IMR-90 (cell line): ENCODE data around the gene LIMS1. TPM values are rescaled to one million over a fixed set of nuclear protein-coding genes. Genes with fewer than 3 reads are reported as not detected.
A peak's percentile ranks its signal among the peaks of the same experiment; 100 is the strongest.
"Not testable (repeated sequence)": the region's sequence is repeated elsewhere in the genome, so short reads cannot be mapped to it uniquely, and the experiment has no call there.

Source experiments
- ATAC-seq: fragments of 200-7000 bp; cut with Tn5 transposase; 2 replicates; pipeline ENCODE4 v1.9.1; 2020; ENCODE audit warnings: low read depth, mild to moderate bottlenecking, moderate library complexity
- BruUV-seq: library from RNA; stranded (reverse); fragments of 400-500 nt; replicated peaks from 2 replicates; lab custom pipeline; 2021; lab: Mats Ljungman, UMichigan
- CTCF ChIA-PET: fragments of 300-600 bp; formaldehyde crosslinking; extraction: SDS; loops from one replicate; lab custom pipeline; 2021; ENCODE audit warnings: antibody characterized with exemption; lab: Yijun Ruan, JAX
- POLR2A ChIA-PET: fragments of 300-600 bp; sonication (Branson Sonifier 250); formaldehyde crosslinking; loops from one replicate; lab custom pipeline; 2022; ENCODE audit warnings: antibody characterized with exemption; ENCODE audit not compliant: unreplicated experiment; lab: Charles Lee
- DNase-seq: peaks from one replicate; pipeline ENCODE4 v3.0.0; 2013
- H2AFZ ChIP-seq: replicated peaks from 2 replicates; pipeline ENCODE3; 2013; ENCODE audit warnings: low read length, mild to moderate bottlenecking; ENCODE audit not compliant: poor library complexity
- H2AK5ac ChIP-seq: 2 replicates; pipeline ENCODE4 v1.6.1; 2013; ENCODE audit warnings: low read depth, low read length, inconsistent platforms
- H2AK9ac ChIP-seq: replicated peaks from 2 replicates; pipeline ENCODE3; 2013; ENCODE audit warnings: mild to moderate bottlenecking, low read depth, low read length, moderate library complexity; ENCODE audit not compliant: poor library complexity
- H2BK120ac ChIP-seq: 2 replicates; pipeline ENCODE4 v1.6.1; 2013; ENCODE audit warnings: low read depth, low read length, inconsistent platforms
- H2BK15ac ChIP-seq: 3 replicates; pipeline ENCODE4 v1.6.1; 2013; ENCODE audit warnings: low read depth, low read length, inconsistent platforms
- H2BK20ac ChIP-seq: 2 replicates; pipeline ENCODE4 v1.6.1; 2013; ENCODE audit warnings: low read depth, mild to moderate bottlenecking, inconsistent platforms, low read length, moderate library complexity
- H2BK5ac ChIP-seq: 2 replicates; pipeline ENCODE4 v1.6.1; 2013; ENCODE audit warnings: mild to moderate bottlenecking, low read depth, low read length, inconsistent platforms; ENCODE audit not compliant: poor library complexity, severe bottlenecking
- H3K14ac ChIP-seq: replicated peaks from 2 replicates; pipeline ENCODE4 v1.6.1; 2013; ENCODE audit warnings: low read depth, low read length, inconsistent platforms
- H3K18ac ChIP-seq: 2 replicates; pipeline ENCODE4 v1.6.1; 2013; ENCODE audit warnings: low read depth, low read length, control low read depth
- H3K23ac ChIP-seq: 2 replicates; pipeline ENCODE4 v1.6.1; 2013; ENCODE audit warnings: low read depth, low read length, inconsistent platforms
- H3K27ac ChIP-seq: 2 replicates; pipeline ENCODE4 v1.5.1; 2013; ENCODE audit warnings: mild to moderate bottlenecking, control low read depth, low read length; ENCODE audit not compliant: insufficient read depth
- H3K27me3 ChIP-seq: 2 replicates; pipeline ENCODE4 v1.6.1; 2013; ENCODE audit warnings: low read length; ENCODE audit not compliant: control insufficient read depth, insufficient read depth
- H3K36me3 ChIP-seq: 2 replicates; pipeline ENCODE4 v1.6.1; 2013; ENCODE audit warnings: low read length, mixed read lengths; ENCODE audit not compliant: control insufficient read depth, insufficient read depth
- H3K4ac ChIP-seq: 2 replicates; pipeline ENCODE4 v1.6.1; 2013; ENCODE audit warnings: low read depth, low read length, inconsistent platforms
- H3K4me1 ChIP-seq: 2 replicates; pipeline ENCODE4 v1.6.1; 2013; ENCODE audit warnings: low read length, mixed read lengths; ENCODE audit not compliant: control insufficient read depth, insufficient read depth
- H3K4me2 ChIP-seq: 2 replicates; pipeline ENCODE4 v1.6.1; 2013; ENCODE audit warnings: low read depth, mild to moderate bottlenecking, control low read depth, low read length, moderate library complexity
- H3K4me3 ChIP-seq: 2 replicates; pipeline ENCODE4 v1.5.1; 2013; ENCODE audit warnings: low read depth, mild to moderate bottlenecking, control low read depth, low read length, moderate library complexity; ENCODE audit not compliant: insufficient read depth
- H3K56ac ChIP-seq: 2 replicates; pipeline ENCODE4 v1.6.1; 2013; ENCODE audit warnings: low read length, inconsistent platforms; ENCODE audit not compliant: insufficient read depth; ENCODE audit errors: extremely low read depth
- H3K79me1 ChIP-seq, 2 experiments: 2 replicates each; pipeline ENCODE4 v1.6.1; 2013; ENCODE audit warnings: low read length in 2 of 2, inconsistent platforms in 1 of 2, low read depth in 1 of 2
- H3K9ac ChIP-seq: 2 replicates; pipeline ENCODE4 v1.6.1; 2013; ENCODE audit warnings: low read depth, low read length, control low read depth
- H3K9me1 ChIP-seq: 2 replicates; pipeline ENCODE4 v1.6.1; 2013; ENCODE audit warnings: low read length, inconsistent platforms; ENCODE audit not compliant: insufficient read depth
- H3K9me3 ChIP-seq: 2 replicates; pipeline ENCODE4 v1.6.1; 2013; ENCODE audit warnings: low read length; ENCODE audit not compliant: control insufficient read depth, insufficient read depth
- H4K20me1 ChIP-seq: 2 replicates; pipeline ENCODE4 v1.6.1; 2013; ENCODE audit warnings: low read length, inconsistent platforms; ENCODE audit not compliant: insufficient read depth
- H4K5ac ChIP-seq: 2 replicates; pipeline ENCODE4 v1.6.1; 2013; ENCODE audit warnings: mild to moderate bottlenecking, low read depth, low read length, control low read depth
- H4K8ac ChIP-seq, 2 experiments: 2 replicates each; pipeline ENCODE4 v1.6.1; 2013; ENCODE audit warnings: low read depth in 2 of 2, low read length in 2 of 2, control low read depth in 1 of 2, inconsistent platforms in 1 of 2
- H4K91ac ChIP-seq: 2 replicates; pipeline ENCODE4 v1.6.1; 2013; ENCODE audit warnings: low read depth, low read length, inconsistent platforms; ENCODE audit not compliant: insufficient read depth
- WGBS, 2 experiments: methylation state at CpG; one replicate each; pipeline versions ENCODE4 v1.1.5 to v1.1.7; 2013; ENCODE audit warnings: missing lambda C conversion rate in 2 of 2; ENCODE audit not compliant: insufficient read length in 1 of 2; ENCODE audit errors: extremely low coverage in 2 of 2; 5-methylcytosine and 5-hydroxymethylcytosine counted together
- dilution Hi-C: fragments of 300-500 bp; cut with HindIII; formaldehyde crosslinking; loops from one replicate; pipeline ENCODE4 v1.14.3; 2018; ENCODE audit warnings: low sequenced_read_pairs; ENCODE audit not compliant: unreplicated experiment
- in situ Hi-C: fragments of 300-500 bp; cut with MboI; formaldehyde crosslinking; loops from 3 replicates; pipeline ENCODE4 v1.14.3; 2019; ENCODE audit warnings: low sequenced_read_pairs, inconsistent platforms, mixed read lengths
- intact Hi-C: fragments of 100-400 bp; cut with micrococcal nuclease; formaldehyde crosslinking; loops from 2 replicates; pipeline ENCODE4 v1.10.0; 2022
- polyA plus RNA-seq, 3 experiments: library from polyadenylated mRNA; depleted of rRNA; stranded (reverse); fragments of >200 nt; gene quantifications; 2 replicates each; pipeline ENCODE4 v1.2.3, GENCODE V29; 2012; ENCODE audit warnings: low replicate concordance in 1 of 3
- total RNA-seq: library from RNA; depleted of rRNA; stranded (reverse); fragments of >200 nt; gene quantifications from 2 replicates; pipeline ENCODE4 v1.2.3, GENCODE V29; 2012

The LIMS1 gene
- total and polyA plus RNA-seq, 2 of the 4 experiments (the other 2 are of a cell fraction): 59.1 to 131 TPM

DNA sequence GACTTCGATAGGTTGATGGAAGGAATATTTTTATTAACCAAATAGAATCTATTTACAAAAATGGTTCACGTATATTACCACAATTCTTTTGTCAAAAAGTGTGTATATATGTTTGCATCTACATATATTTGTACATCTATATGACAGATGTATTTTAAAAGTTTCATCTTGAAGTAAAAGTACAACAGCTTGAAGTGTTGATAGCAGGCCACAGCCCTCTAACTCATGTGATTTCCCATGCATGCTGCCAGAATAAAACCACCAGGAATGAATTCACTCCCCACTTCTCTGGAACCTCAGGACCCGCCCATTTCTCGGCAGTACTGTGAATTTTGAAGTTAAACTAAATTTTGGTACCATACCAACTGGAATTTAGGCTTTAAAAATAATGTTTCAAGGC is 26.6 kb upstream of the LIMS1 start:
- H3K56ac ChIP-seq, H3K27ac ChIP-seq, H3K4me2 ChIP-seq, intact Hi-C loops, H3K9me1 ChIP-seq, H3K4me1 ChIP-seq, H3K36me3 ChIP-seq, H3K27me3 ChIP-seq, POLR2A ChIA-PET, CTCF ChIA-PET, H3K4me3 ChIP-seq, H3K9me3 ChIP-seq, H4K91ac ChIP-seq, dilution Hi-C loops, H3K18ac ChIP-seq, H2AK9ac ChIP-seq, H2AFZ ChIP-seq, H3K23ac ChIP-seq, in situ Hi-C loops, H3K9ac ChIP-seq, H4K5ac ChIP-seq, H3K79me1 ChIP-seq, H3K14ac ChIP-seq, ATAC-seq, H2BK15ac ChIP-seq, H3K4ac ChIP-seq, H4K8ac ChIP-seq, H2AK5ac ChIP-seq, H2BK120ac ChIP-seq, H2BK5ac ChIP-seq, H2BK20ac ChIP-seq, H4K20me1 ChIP-seq: not testable (repeated sequence)
- WGBS, 2 experiments: no CpG with 5 or more reads among the region's 4 CpGs
- peak; percentile 1 for DNase-seq
- BruUV-seq: TSS peak; percentile 83

- H3K56ac ChIP-seq, H3K9me3 ChIP-seq, ATAC-seq, H3K27ac ChIP-seq, H3K4me2 ChIP-seq, intact Hi-C loops, H2AFZ ChIP-seq, H2BK20ac ChIP-seq, H2BK5ac ChIP-seq, H4K91ac ChIP-seq, H3K9ac ChIP-seq, H3K4ac ChIP-seq, H3K14ac ChIP-seq, H2AK9ac ChIP-seq, H3K4me1 ChIP-seq, H3K23ac ChIP-seq, BruUV-seq, H3K27me3 ChIP-seq, H4K5ac ChIP-seq, H3K4me3 ChIP-seq, H2AK5ac ChIP-seq, H3K18ac ChIP-seq, CTCF ChIA-PET, H3K79me1 ChIP-seq, H3K36me3 ChIP-seq, H3K9me1 ChIP-seq, DNase-seq, in situ Hi-C loops, H4K20me1 ChIP-seq, H4K8ac ChIP-seq, H2BK15ac ChIP-seq, dilution Hi-C loops, H2BK120ac ChIP-seq: not testable (repeated sequence)
- no CpG with 5 or more reads among the region's 3 CpGs for WGBS, 2 experiments
- POLR2A ChIA-PET: interaction anchor here (0.6 kb wide), 1 partner anchor 150 kb away, joined by 3 read pairs; no protein-coding TSS in a partner anchor
These were observed 21.8 kb upstream of the LIMS1 start for GRCh38 chr2:108512431-108512830.
